Liver (tissue), 3 donors: ENCODE data around the gene PRRT2.

Source experiments
- CTCF ChIP-seq: fragments of 150-350 bp; IDR thresholded peaks from 2 replicates; pipeline ENCODE4 v1.5.1; 2017; ENCODE audit warnings: improper control_type of control experiment, low read depth, low read length; ENCODE audit not compliant: missing input control
- RAD21 ChIP-seq, 2 donors: IDR thresholded peaks; 2 replicates each; pipeline ENCODE4 v1.6.1; 2016; ENCODE audit warnings: antibody characterized with exemption in 2 of 2, mild to moderate bottlenecking in 2 of 2
- SP1 ChIP-seq: IDR thresholded peaks from 2 replicates; pipeline ENCODE4 v1.6.1; 2018; ENCODE audit warnings: antibody characterized with exemption, mild to moderate bottlenecking
- TAF1 ChIP-seq: conservative IDR thresholded peaks from 2 replicates; pipeline ENCODE4 v1.6.1; 2016; ENCODE audit warnings: antibody characterized with exemption, mild to moderate bottlenecking
- YY1 ChIP-seq: IDR thresholded peaks from 2 replicates; pipeline ENCODE4 v1.6.1; 2016; ENCODE audit warnings: antibody characterized with exemption, mild to moderate bottlenecking
- ZBTB33 ChIP-seq: IDR thresholded peaks from 2 replicates; pipeline ENCODE4 v1.6.1; 2016; ENCODE audit warnings: antibody characterized with exemption
- donor health status: healthy.
- donor health status: healthy.

- no peak for TF ChIP-seq CTCF
- TF ChIP-seq YY1 = no peak
- no peak for TF ChIP-seq RAD21 (IDR thresholded peaks at IDR 0.05)
- TF ChIP-seq TAF1 = no peak
- no peak for TF ChIP-seq SP1
- TF ChIP-seq ZBTB33 = no peak
Observed at GRCh38 chr16:29840240-29840639, 28.2 kb downstream of the PRRT2 start.
